Ovary (tissue), 9 donors: ENCODE results near the gene TENM3. TPM values are rescaled to one million over a fixed set of nuclear protein-coding genes. Genes with fewer than 3 reads are reported as not detected.

ENCODE experiments used
- DNase-seq, 5 donors: peaks; one replicate each; pipeline ENCODE4 v3.0.0-alpha.2; 2019 to 2020
- H3K27ac ChIP-seq, 2 donors: fragments of 200-600 bp; one replicate each; pipeline versions ENCODE4 v1.5.1 to v1.8.0; 2019 to 2022
- H3K27me3 ChIP-seq: fragments of 200-600 bp; one replicate; pipeline ENCODE4 v1.8.0; 2022
- H3K36me3 ChIP-seq: fragments of 200-600 bp; sonication (generic); one replicate; pipeline ENCODE4 v1.5.1; 2019
- H3K4me1 ChIP-seq: one replicate; pipeline ENCODE4 v1.8.1; 2013; ENCODE audit warnings: mild to moderate bottlenecking, moderate library complexity; ENCODE audit not compliant: insufficient read depth
- H3K4me3 ChIP-seq: fragments of 200-600 bp; sonication (generic); one replicate; pipeline ENCODE4 v1.5.1; 2017
- H3K9me3 ChIP-seq, 2 donors: fragments of 200-600 bp in 1 of 2; sonication (generic) in 1 of 2; one replicate each; pipeline versions ENCODE4 v1.5.1 to v1.8.1; 2013 to 2019; ENCODE audit warnings: mild to moderate bottlenecking in 1 of 2, moderate library complexity in 1 of 2
- CTCF ChIP-seq, 3 donors: fragments of 450-650 bp in 2 of 3; fragments of 200-600 bp in 1 of 3; IDR thresholded peaks; one replicate each; pipeline versions ENCODE4 v1.5.1 to v1.8.0; 2016 to 2022; ENCODE audit warnings: antibody characterized with exemption in 3 of 3, mild to moderate bottlenecking in 1 of 3
- EP300 ChIP-seq: sonication (generic); formaldehyde crosslinking; IDR thresholded peaks from one replicate; pipeline ENCODE4 v1.6.1; 2017; ENCODE audit warnings: antibody characterized with exemption
- POLR2A ChIP-seq: fragments of 450-650 bp; IDR thresholded peaks from one replicate; pipeline ENCODE4 v1.6.1; 2017; ENCODE audit warnings: antibody characterized with exemption, mild to moderate bottlenecking, moderate library complexity
- WGBS, 3 donors: extraction: QIAGEN DNeasy Blood & Tissue Kit in 1 of 3; methylation state at CpG; one replicate each; pipeline versions ENCODE4 v1.1.5 to v1.1.7; 2013 to 2017; 5-methylcytosine and 5-hydroxymethylcytosine counted together
- intact Hi-C, 4 donors: fragments of 100-400 bp; cut with DNase I; formaldehyde crosslinking; loops; one replicate each; pipeline versions ENCODE4 v1.11.0 to v1.15.1; 2022 to 2023
- polyA plus RNA-seq, 2 donors: library from polyadenylated mRNA; stranded (reverse); fragments of 200-250 nt in 1 of 2; fragments of 350-450 nt in 1 of 2; fragmentation: Illumina TruSeq in 1 of 2; extraction: RNeasy Lipid Tissue Mini Kit (QIAGEN cat#74804) in 1 of 2; gene quantifications; one replicate each; pipeline ENCODE4 v1.2.3, GENCODE V29; 2013 to 2014
- total RNA-seq, 7 donors: library from RNA; depleted of rRNA in 2 of 7; stranded (reverse); fragments of >200 nt in 2 of 7; fragmentation: NEBNext Ultra II Directional in 3 of 7; extraction: Animal tissue kit (Norgen Biotek cat#: 25700) in 3 of 7; gene quantifications; one replicate each; pipeline versions ENCODE4 v1.1.0 to v1.2.4, GENCODE V29; 2016 to 2023
- donor health status: DM: no; HTN: no; CAD: no; lungs with moderate emphysema.
- donor health status: DM: no; HTN: no; CAD: no.
- donor health status: Bipolar disorder and iron deficiency.
- donor health status: DM: yes; HTN: yes; CAD: no.
- donor health status: DM: no; HTN: no; CAD: no.
- donor health status: DM: yes; HTN: yes; CAD: no.

Gene TENM3
- total and polyA plus RNA-seq, 9 donors, result 0.82 to 16.1 (median 5.7) TPM

- DNase-seq, result no peak
- H3K36me3 ChIP-seq, result no peaks in the 10 kb centered on the region
- WGBS, 3 donors, result 88 to 96% (median 89%) methylated on average over 10 of the region's 10 CpGs
- H3K27me3 ChIP-seq, result no peaks in the 10 kb centered on the region
- intact Hi-C loops, result no loop called here
- no peak overlapping the region for H3K27ac ChIP-seq
- no peaks in the 10 kb centered on the region for H3K9me3 ChIP-seq
- H3K4me3 ChIP-seq, result no peak overlapping the region
- H3K4me1 ChIP-seq, result no peaks in the 10 kb centered on the region
- TF ChIP-seq POLR2A, result no peak
- no peak for TF ChIP-seq EP300
- no peak for TF ChIP-seq CTCF (IDR thresholded peaks at IDR 0.05)
Observed at GRCh38 chr4:182840108-182840507, 596.9 kb downstream of the TENM3 start.

GRCh38 chr4:182842104-182842600 is 599.0 kb downstream of the TENM3 start:
- TF ChIP-seq EP300, result no peak
- no peak for TF ChIP-seq POLR2A
- no peak for TF ChIP-seq CTCF (IDR thresholded peaks at IDR 0.05)
- H3K36me3 ChIP-seq, result no peaks in the 10 kb centered on the region
- DNase-seq, result no peak
- no peaks in the 10 kb centered on the region for H3K4me1 ChIP-seq
- H3K27me3 ChIP-seq, result no peaks in the 10 kb centered on the region
- intact Hi-C loops, result no loop called here
- no peaks in the 10 kb centered on the region for H3K9me3 ChIP-seq
- H3K27ac ChIP-seq, result no peak overlapping the region
- no peak overlapping the region for H3K4me3 ChIP-seq
- 79 to 85% (median 80%) methylated on average over 11 of the region's 11 CpGs for WGBS, 3 donors

- 35 to 44% (median 42%) methylated on average over 17 of the region's 17 CpGs for WGBS, 3 donors
- Histone ChIP-seq H3K4me1 (no peaks in the 10 kb centered on the region), H3K27ac (no peak overlapping the region), H3K36me3 (no peaks in the 10 kb centered on the region), H3K9me3 (no peaks in the 10 kb centered on the region), H3K27me3 (no peaks in the 10 kb centered on the region), H3K4me3 (no peak overlapping the region)
- DNase-seq, result no peak
- intact Hi-C loops, result no loop called here
- TF ChIP-seq EP300 (no peak), POLR2A (no peak), CTCF (IDR thresholded peaks at IDR 0.05) (no peak)
Observed at GRCh38 chr4:182842759-182843390, 599.7 kb downstream of the TENM3 start.

- no peak for DNase-seq
- WGBS, 3 donors, result 93 to 95% (median 94%) methylated on average over 9 of the region's 9 CpGs
- H3K27ac ChIP-seq, result no peak overlapping the region
- H3K9me3 ChIP-seq, result no peaks in the 10 kb centered on the region
- TF ChIP-seq CTCF (IDR thresholded peaks at IDR 0.05) (no peak), EP300 (no peak), POLR2A (no peak)
- H3K27me3 ChIP-seq, result no peaks in the 10 kb centered on the region
- H3K4me3 ChIP-seq, result no peak overlapping the region
- intact Hi-C loops, result no loop called here
- no peaks in the 10 kb centered on the region for H3K36me3 ChIP-seq
- no peaks in the 10 kb centered on the region for H3K4me1 ChIP-seq
Observed at GRCh38 chr4:182843808-182844325, 600.7 kb downstream of the TENM3 start.
